ENCODE data around the gene SERINC5.
"Not testable (repeated sequence)": the region's sequence is repeated elsewhere in the genome, so short reads cannot be mapped to it uniquely, and the experiment has no call there.

SERINC5 gene

GRCh38 chr5:80092486-80093107 is 163.3 kb downstream of the SERINC5 start:
- no peak for DNase-seq (ENCODE audit: low read depth)
- H3K4me3 ChIP-seq (ENCODE audit: low read length): no peak overlapping the region
- no peak for TF ChIP-seq CTCF (conservative IDR thresholded peaks at IDR 0.05; ENCODE audit: low read depth, low read length)

GRCh38 chr5:80091792-80092192 is 164.1 kb downstream of the SERINC5 start:
- TF ChIP-seq CTCF (conservative IDR thresholded peaks at IDR 0.05; ENCODE audit: low read depth, low read length): peak; percentile 54

GRCh38 chr5:80090884-80091166 is 165.0 kb downstream of the SERINC5 start:
- H3K4me3 ChIP-seq (ENCODE audit: low read length): no peak overlapping the region
- TF ChIP-seq CTCF (conservative IDR thresholded peaks at IDR 0.05; ENCODE audit: low read depth, low read length): no peak
- DNase-seq (ENCODE audit: low read depth): no peak

More at GRCh38 chr5:80091792-80092192, 164.1 kb downstream of the SERINC5 start:
- H3K4me3 ChIP-seq (ENCODE audit: low read length); DNase-seq (ENCODE audit: low read depth): not testable (repeated sequence)

- no peak overlapping the region for H3K4me3 ChIP-seq (ENCODE audit: low read length)
- peak; percentile 16 for DNase-seq (ENCODE audit: low read depth)
- TF ChIP-seq CTCF (conservative IDR thresholded peaks at IDR 0.05; ENCODE audit: low read depth, low read length): peak; percentile 60
These were observed 172.6 kb downstream of the SERINC5 start for GRCh38 chr5:80083101-80083890.

- peak; percentile 80 for TF ChIP-seq CTCF (conservative IDR thresholded peaks at IDR 0.05; ENCODE audit: low read depth, low read length)
- H3K4me3 ChIP-seq (ENCODE audit: low read length): no peak overlapping the region
- DNase-seq (ENCODE audit: low read depth): peak; percentile 23
These were observed 173.1 kb downstream of the SERINC5 start for GRCh38 chr5:80082731-80083100.

GRCh38 chr5:80082281-80082680 is 173.6 kb downstream of the SERINC5 start:
- no peak for TF ChIP-seq CTCF (conservative IDR thresholded peaks at IDR 0.05; ENCODE audit: low read depth, low read length)
- DNase-seq (ENCODE audit: low read depth): no peak
- no peak overlapping the region for H3K4me3 ChIP-seq (ENCODE audit: low read length)

- no peak for DNase-seq (ENCODE audit: low read depth)
- TF ChIP-seq CTCF (conservative IDR thresholded peaks at IDR 0.05; ENCODE audit: low read depth, low read length): no peak
- no peak overlapping the region for H3K4me3 ChIP-seq (ENCODE audit: low read length)
These were observed 176.9 kb downstream of the SERINC5 start for GRCh38 chr5:80078921-80079320.

Data from retinal pigment epithelial cell (primary cell).